NCI-H2081 (cell line): ENCODE results near the gene KIF13A.
A peak's percentile ranks its signal among the peaks of the same experiment; 100 is the strongest.
"Not testable (repeated sequence)": the region's sequence is repeated elsewhere in the genome, so short reads cannot be mapped to it uniquely, and the experiment has no call there.

Source experiments
- DNase-seq, 2 experiments: peaks; one replicate each; lab custom pipeline; 2025; lab: John Stamatoyannopoulos, UW

Gene KIF13A

DNA sequence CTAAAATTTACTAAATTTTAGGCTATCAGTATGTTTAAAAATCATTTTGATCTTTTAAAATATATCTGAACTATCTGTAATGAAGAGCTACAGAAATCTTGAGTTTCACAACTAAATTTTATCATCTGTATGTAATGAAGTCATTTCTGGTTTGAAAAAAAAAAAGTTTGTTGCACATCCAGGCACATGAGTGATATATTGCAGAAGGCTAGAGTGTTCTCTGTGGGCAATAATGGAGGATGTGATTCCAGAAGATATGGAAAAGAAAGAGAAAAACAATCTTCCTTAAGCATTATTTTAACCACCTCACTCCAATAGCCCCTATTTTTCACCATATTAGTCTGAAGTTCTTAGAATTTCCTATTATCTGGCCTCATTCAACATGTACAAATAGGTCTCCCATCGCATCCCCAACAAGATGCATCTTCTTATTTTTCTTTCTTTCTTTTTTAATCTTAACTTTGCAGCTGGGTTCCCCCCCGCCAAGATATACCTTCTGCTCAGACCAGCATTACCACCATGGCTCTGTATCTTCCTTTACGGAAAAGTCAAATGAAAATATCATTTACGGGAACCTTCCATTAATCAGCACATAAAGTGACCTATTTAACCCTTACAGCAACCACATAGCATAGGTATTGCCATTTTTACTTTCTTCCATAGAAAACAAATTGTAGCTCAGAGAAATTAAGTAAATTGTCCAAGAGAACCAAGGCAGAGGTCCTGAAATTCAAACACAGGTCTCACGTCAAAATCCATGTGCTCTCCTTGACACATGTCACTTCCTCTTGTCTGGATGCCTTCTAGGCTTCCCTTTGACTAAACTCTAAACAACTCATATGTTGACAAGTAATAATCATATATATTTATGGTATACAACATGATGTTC lies 116.9 kb downstream of the KIF13A start:
- no peak for DNase-seq

DNA sequence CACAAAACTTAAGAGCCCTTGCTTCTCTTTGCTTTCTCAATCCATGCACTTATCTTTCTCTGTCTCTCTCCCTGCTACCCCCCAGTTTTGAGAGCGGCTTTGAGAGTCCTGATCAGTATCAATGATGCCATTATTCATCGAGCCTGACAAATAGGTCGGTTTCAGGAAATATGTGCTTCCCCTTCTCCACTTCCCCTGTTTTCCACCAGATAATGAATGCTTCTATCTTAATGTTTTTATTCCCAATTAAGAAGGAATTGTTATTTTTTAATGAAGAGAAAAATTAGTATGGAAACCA lies 117.7 kb downstream of the KIF13A start:
- no peak for DNase-seq

DNA sequence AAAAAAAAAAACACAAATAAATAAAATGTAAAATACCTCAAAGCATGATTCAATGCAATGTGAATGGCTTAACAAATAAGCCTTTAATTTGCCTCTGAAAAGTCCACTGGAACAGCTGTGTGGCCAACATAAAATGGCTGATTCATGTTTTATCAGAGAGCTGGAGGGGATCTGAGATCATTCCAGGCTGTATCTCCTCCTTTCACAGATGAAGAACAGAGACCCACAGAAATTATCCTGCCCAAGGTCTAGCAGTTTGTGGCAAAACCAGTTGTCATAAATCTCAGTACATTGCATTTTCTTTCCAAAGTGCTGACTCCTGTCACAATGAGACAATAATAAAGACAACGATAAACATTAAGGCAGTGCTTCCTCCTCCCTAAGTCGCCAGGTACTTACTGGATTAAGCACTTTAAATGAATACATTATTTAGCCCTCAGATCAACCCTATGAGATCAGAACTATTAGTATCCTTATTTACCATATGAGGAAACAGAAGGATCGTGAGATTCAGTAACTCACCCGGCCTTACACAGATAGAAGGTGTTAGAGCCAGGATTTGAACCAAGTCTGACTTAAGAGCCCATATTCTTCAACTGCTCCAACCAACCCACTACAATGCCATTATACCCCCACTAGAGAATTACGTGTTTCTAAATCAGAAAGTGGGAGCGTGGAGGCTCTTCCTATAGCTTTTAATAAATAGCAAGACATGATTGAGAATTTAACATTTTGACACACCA lies 118.3 kb downstream of the KIF13A start:
- no peak for DNase-seq

DNA sequence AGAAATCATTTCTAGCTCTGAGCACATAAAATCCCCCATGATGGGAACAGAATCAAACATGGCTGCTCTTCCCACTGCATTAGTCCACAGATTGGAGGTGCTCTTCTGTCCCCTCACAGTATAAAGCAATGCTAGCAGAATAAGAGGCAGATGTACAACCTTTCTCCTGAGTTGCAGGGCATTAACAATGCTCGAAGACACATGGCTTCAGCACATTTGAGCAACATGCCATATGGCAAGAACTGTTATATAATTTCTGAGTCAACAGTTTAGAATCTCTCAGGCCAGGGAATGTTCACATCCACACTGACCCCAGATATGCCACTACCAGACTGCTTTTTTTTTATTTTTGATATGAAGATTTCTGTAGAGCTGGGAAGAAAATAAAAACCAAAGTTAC lies 119.6 kb downstream of the KIF13A start:
- DNase-seq = no peak

DNA sequence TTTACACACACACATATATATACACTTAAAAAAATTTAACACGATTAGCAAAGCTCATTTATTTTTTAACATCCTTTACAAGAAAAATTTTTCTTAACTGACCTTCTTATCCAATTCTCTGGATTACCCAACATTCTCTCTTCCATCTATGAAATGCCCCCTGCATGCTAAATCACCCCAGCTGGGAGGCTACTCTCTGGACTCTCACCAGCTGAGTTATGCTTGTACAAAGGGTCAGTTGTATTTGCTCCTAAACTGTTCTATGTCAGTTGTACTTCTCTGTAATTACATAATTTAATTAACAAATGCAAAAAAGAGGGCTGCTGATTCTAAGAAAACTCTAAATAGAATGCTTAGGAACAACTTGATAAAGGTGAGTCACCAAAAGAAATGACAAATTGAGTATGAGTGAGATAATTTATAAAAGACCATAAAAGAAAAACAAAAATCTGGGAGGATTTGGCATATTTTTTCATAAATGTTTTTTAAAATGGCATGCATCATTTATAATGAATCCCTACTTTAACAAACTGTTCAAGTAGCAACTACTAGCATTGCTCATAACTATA lies 120.5 kb downstream of the KIF13A start:
- DNase-seq = no peak

DNA sequence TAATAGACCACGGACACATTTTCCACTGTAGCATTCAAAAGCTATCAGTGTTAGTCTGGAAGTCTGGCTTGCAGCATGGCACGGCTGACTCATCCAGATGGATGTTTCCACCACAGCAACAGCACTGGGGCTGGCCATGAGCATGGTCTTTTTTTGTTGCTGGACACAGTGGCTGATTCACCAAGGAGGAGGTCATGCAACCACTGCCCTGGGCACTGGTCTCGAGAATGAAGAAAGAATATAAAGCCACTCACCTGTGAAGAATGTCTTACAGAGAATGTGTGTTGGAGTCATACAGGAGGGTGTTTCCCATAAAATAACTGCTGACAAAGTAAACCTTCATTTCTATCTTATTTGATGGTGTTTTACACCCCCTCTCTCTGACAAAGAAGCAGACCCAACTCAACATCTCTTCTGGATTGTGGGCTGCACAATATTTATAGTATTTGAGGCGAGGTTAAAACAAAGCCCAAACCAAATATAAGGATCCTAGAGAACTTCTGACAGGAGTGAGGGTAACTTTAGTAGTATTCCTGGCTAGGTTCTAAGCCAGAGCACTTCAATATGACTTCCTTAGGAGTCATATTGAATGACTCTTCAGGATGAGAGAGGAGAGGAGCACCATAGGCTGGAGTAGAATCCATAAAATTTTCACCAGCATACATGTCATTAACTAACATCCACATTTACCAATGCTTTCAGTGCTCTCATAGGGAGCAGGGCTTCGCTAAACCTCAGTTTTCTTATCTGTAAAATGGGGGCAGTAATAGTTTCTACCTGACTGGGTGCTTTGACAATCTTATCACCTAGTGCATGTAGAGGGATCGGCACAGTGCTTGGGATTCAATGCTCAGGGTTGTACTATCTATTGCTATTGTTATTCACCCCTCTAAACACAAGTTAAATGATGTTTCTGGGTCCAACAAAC lies 121.4 kb downstream of the KIF13A start:
- DNase-seq = no peak

DNA sequence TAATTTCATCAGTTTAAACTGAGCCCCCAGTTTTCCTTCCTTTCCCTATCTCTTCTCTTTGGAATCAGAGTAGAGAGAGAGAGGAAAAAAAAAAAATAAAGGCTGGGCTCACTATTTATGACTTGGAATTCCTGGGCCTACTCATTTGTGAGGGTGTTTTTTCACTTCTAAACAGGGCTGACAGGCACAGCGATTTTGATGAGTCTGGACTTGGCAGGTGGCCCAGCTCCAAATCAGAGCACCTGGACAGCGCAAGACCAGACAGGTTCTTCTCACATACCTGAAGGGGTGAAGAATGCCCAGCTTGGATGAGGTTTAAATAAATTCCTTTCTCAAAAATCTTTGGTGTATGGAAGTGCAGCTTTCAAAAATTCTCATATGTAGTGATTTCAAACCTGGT lies 122.2 kb downstream of the KIF13A start:
- peak; percentile 2 to 14 for DNase-seq

DNA sequence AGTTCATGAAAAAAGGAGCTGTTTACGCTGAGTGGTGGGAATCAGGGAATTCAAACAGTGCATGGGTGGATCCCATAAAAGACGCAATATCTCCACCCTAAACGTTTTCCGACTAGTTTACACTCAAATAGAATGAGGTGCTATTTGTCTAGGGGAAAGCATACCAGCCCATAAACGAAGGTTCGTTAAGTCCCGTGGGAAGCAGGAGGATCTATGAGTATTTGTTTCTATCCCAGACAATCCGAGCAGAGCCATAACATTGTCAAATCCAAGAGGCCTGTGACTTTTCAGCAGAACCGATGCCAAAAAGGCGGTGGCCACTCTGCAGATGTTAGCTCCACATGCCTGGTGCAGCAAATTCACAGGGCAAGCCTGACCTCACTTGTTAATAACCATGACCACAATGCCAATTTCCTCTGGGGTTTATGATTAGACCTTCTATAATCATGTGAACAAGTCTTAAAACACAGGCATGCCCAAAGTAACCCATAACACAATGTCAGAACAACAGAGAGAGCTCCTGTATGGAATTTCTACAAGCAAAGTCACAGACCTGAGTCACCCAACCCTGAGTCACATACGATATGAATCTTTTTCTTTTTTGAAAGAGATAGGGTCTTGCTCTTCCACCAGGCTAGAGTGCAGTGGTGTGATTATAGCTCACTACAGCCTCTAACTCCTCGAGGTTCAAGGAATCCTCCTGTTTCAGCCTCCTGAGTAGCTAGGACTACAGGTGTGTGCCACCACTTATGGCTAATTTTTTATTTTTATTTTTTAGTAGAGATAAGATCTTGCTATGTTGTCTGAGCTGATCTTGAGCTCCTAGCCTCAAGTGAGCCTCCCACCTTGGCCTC lies 123.3 kb downstream of the KIF13A start:
- no peak for DNase-seq

DNA sequence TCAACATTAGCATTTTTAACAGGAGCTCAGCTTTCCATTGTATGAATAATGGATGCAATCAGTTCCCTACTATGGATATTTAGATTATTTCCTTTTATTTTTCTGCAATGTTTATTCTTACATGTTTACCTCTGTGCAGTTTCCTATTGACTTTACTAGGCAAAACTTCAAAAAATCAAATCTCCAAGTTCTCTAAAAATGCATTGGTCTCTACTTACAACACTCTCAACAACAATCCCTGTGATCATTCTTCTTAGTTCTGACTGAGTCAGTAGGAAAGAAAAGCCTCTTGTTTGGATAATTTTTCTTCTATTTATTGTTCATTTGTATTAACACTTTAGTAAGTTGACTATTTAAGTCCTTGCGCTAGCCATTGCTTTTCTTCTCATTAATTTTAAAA lies 126.1 kb downstream of the KIF13A start:
- no peak for DNase-seq

DNA sequence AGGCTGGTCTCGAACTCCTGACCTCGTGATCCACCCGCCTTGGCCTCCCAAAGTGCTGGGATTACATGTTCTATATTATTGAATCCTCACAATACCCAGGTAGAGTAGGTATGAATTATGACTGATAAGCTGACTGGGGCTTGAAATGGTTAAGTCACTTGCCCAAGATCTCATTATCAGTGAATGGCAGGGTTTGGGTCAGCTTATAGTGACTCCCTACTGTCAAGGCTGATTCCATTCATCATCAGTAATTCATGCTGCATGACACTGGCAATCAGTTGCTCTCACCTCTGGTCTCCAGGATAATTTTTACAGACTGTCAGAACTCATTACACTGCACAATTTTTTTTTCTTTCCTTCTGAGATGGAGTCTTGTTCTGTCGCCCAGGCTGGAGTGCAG lies 127.6 kb downstream of the KIF13A start:
- no peak for DNase-seq

DNA sequence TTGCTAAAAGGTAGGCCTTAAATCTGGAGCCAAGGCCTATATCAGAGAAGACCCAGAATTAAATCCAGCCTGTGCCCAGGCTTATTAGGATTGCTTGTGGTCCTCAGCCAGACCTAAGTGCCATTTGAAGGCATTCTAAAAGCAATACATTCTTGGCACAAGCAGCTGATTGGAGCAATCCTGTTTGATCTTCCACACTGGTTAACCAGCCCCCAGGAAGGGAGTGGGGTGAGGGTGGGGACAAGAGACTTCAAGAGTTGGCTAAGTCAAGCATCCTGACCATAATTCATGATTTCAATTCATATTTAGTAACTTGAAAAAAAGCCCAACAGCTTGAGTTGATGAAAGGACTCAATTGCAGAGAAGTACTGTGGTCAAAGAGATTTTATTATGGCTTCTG lies 128.9 kb downstream of the KIF13A start:
- no peak for DNase-seq

DNA sequence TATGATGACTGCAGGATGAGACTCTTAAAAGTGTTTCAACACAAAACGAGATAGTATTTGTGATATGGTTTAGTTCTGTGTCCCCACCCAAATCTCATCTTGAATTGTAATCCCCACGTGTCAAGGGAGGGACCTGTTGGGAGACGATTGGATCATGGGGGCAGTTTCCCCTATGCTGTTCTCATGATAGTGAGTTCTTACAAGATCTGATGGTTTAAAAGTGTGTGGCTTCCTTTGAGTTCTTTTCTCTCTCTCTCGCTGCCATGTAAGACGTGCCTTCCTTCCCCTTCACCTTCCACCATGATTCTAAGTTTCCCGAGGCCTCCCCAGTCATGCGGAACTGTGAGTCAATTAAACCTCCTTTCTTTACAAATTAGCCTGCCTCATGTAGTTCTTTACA lies 130.2 kb downstream of the KIF13A start:
- not testable (repeated sequence) for DNase-seq

DNA sequence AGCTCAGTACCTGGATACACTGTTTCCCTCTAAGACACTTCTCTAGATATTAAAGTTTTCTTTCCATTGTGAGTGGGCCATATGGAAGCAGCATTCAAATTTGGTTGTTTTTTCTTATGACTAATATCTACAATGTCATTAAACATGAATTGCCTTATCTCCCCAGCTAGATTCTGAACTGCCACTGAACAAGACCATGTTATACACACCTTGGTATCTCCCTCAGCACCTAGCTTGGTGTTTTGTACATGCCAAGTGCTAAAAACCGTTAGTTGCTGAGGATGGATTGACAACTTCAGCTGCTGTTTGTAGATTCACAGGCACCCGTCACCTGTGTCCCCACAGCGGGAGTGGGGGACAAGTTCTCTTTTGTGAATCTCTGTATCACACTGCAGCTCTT lies 131.1 kb downstream of the KIF13A start:
- DNase-seq = no peak

DNA sequence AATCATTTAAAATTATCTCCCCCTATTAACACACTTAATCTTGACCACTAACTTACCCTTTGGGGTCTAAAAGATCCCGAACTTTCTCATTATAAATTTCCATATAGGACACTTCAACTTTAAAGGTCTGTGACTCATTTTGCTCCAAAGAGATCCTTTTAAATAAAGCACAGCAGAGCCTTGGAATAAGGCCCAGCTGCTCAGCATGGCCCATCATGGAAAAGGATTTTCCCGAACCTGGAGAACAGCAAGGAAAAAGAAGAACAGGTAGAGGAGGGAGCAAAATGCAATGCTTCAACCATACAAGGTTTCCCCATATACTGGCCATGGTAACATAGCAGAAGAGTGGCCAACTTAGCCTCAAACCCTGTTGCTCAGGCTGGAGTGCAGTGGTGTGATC lies 132.1 kb downstream of the KIF13A start:
- no peak for DNase-seq

DNA sequence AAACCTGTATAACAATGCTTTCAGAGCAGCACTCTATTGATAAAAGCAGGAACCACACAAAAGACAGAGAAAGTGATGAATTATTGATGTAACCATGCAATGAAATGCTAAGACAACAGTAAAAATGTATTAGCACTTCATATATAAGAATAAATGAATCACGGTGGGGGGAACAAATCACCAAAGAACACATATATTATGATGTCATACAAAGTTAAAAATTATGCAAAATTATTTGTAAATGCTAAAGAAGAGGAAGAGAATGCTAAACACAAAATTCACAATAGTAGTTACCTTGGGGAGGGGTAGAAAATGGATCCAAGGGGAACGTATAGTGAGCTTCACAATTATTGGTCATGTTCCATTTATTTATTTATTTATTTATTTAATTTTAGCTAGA lies 133.9 kb downstream of the KIF13A start:
- no peak for DNase-seq

DNA sequence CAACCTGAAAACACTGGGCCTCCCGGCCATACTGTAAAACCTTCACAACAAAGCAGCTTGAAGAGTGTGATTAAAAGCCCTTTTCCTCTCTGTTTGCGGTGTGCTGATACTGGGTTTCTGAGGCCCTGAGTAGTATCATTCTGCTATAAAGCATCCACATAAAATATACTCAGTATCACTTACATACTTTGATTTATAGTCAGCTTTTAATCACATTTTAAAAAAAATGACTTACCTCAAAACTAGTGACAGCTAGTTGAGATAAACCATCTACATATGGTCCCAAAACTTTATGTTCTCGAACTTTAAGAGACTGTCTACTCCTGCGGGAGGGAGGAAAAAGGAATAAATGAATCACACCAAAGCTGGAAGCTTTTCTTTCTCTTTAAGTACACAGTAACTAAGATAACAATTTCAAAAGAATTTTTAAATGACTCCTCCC lies 135.7 kb downstream of the KIF13A start:
- no peak for DNase-seq

DNA sequence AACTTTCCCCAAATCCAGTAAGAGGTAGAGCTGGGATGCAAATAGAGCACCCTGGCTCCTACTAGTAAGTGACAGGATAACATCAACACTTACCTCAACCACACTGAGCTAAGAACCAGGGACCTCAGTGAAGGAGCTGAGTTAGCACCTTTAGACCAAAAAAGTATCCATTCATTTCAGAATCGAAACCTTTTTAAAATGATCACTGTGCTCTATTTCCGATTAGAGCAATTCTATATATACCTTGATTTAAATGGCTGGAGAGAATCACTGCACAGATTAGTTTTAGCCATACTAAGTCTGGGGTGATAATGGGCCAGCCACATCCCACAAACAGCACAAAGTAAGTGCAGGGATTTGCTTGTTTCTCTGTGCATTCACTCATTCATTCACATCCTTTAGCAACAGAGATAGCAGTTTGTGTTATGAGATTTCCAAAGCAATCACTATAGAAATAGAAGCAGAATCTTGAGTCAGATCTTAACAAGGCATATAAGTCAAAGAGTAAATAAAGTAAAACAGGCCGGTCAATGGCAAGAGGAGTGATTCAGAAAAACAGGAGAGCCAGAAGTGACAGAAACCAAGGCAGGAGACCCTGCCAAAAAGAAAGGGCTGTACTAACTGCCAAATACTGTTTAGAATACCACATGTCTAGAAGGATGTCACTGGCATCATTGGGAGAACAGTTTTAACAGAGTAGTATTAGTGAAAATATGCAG lies 136.3 kb downstream of the KIF13A start:
- no peak for DNase-seq

DNA sequence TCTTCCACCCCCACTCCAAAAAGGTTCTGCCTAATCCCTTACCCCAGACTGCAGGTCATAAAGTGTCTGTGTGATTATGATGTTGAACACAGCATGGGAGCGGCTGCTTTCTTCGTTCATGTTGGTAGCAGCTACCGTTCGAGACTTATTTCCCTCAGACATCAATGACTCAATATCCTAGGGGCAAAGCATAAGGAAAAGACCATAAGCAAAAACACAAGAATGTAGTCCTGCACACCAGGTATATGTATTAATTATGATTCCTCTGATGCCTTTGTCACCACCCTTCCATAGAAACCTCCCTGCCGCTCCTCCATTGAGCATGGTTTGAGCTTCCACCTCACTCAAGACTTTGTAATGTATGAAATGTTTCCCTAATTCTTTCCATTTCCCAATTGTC lies 137.2 kb downstream of the KIF13A start:
- no peak for DNase-seq

DNA sequence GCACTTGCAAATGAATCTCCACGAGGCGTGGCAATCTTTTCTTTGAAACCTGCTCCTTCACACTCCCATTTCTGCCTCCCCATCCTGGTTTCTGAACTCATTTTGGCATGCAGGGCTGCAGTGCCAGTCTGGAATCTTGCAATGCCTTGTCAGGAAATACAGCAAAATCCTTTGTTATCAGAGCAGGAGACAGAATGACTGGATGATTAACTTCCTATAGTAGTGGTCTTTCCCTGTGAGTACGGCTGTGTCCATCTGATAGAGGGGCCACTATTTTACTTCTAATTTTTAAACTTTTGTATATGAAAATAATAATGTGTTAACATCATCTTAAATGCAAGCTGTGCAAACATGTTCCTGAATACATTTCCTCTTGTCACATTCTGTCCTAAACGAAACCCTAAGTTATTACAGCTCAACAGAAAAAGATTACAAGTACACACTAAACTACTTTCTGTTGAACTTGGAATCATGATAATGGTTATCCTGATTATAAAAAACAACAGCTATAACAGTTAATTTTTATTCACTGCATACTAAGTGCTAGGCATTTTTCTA lies 140.2 kb downstream of the KIF13A start:
- no peak for DNase-seq

DNA sequence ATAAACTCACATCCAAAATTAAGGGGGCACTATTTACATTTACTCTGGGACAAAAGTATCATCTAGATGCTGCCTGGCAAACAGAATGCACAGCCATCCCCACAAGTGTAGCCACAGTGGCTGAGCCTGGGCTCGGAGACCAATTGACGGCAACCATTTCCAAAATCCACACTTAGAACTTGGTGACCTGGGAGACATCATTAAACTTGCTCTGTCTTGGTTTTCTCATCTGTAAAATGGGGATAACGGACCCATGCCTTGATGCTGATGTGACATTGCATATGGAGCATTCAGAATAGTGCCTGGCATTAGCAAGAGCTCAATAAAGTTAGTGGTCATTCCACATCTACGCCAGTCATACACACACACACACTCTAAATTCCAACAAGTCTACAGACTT lies 140.7 kb downstream of the KIF13A start:
- no peak for DNase-seq
